Body of pancreas (tissue), 4 donors: Measurements from ENCODE around the gene FHOD3. TPM values are rescaled to one million over a fixed set of nuclear protein-coding genes. Genes with fewer than 3 reads are reported as not detected.

Experiments used
- ATAC-seq: fragments of 150-250 bp; one replicate; pipeline ENCODE4 v1.9.1; 2016
- DNase-seq, 4 donors: peaks; one replicate each; pipeline ENCODE4 v3.0.0-alpha.2; 2019
- H3K27ac ChIP-seq, 4 donors: fragments of 200-600 bp; sonication (generic); 1 replicate in 3 of 4; 2 replicates in 1 of 4; pipeline versions ENCODE4 v1.5.1 to v1.6.1; 2016 to 2019; ENCODE audit warnings: mild to moderate bottlenecking in 1 of 4, mixed read lengths in 1 of 4, moderate library complexity in 1 of 4
- H3K27me3 ChIP-seq, 2 donors: fragments of 200-600 bp; sonication (generic); one replicate each; pipeline ENCODE4 v1.6.0; 2016; ENCODE audit warnings: mild to moderate bottlenecking in 1 of 2
- H3K36me3 ChIP-seq, 2 donors: fragments of 200-600 bp; sonication (generic); replicated peaks in 1 of 2; 2 replicates each; pipeline ENCODE4 v1.5.1; 2016; ENCODE audit warnings: low read depth in 2 of 2; ENCODE audit not compliant: insufficient read depth in 1 of 2
- H3K4me1 ChIP-seq: fragments of 200-600 bp; sonication (generic); one replicate; pipeline ENCODE4 v1.6.0; 2016
- H3K4me3 ChIP-seq, 2 donors: fragments of 200-600 bp; sonication (generic); 1 replicate in 1 of 2; 2 replicates in 1 of 2; pipeline ENCODE4 v1.5.1; 2016 to 2019
- H3K9me3 ChIP-seq, 3 donors: fragments of 200-600 bp; sonication (generic); 1 replicate in 2 of 3; 2 replicates in 1 of 3; pipeline ENCODE4 v1.5.1; 2016
- POLR2A ChIP-seq, 3 donors: fragments of 450-650 bp; IDR thresholded peaks; one replicate each; pipeline ENCODE4 v1.6.1; 2016; ENCODE audit warnings: antibody characterized with exemption in 3 of 3, mild to moderate bottlenecking in 2 of 3
- WGBS, 2 donors: methylation state at CpG; one replicate each; pipeline ENCODE4 v1.1.5; 2017; 5-methylcytosine and 5-hydroxymethylcytosine counted together
- intact Hi-C: fragments of 100-400 bp; cut with DNase I; formaldehyde crosslinking; loops from one replicate; pipeline ENCODE4 v1.15.1; 2023
- total RNA-seq, 2 donors: library from RNA; depleted of rRNA; stranded (reverse); fragments of >200 nt; gene quantifications; one replicate each; pipeline ENCODE4 v1.1.0, GENCODE V29; 2016
- TF ChIP-seq, protein P1 (sequence below), 7 experiments: fragments of 450-650 bp in 4 of 7; fragments of 200-600 bp in 3 of 7; sonication (generic) in 3 of 7; IDR thresholded peaks; one replicate each; pipeline ENCODE4 v1.5.1; 2016 to 2019; ENCODE audit warnings: antibody characterized with exemption in 7 of 7

FHOD3 gene
- total RNA-seq, 2 donors from 2014 or later = 0.52 to 2.0 TPM

- no peak overlapping the region for H3K4me3 ChIP-seq
- no peaks in the 10 kb centered on the region for H3K4me1 ChIP-seq
- WGBS, 2 donors = 12 to 14% methylated on average over 10 of the region's 10 CpGs
- intact Hi-C loops = loop anchor here (10.0 kb wide), 1 partner anchor 477 kb away; no protein-coding TSS in a partner anchor
- no peaks in the 10 kb centered on the region for H3K36me3 ChIP-seq
- DNase-seq (peak; percentile 32 to 68 (median 56)), ATAC-seq (peak; percentile 55)
- H3K27ac ChIP-seq = no peak overlapping the region
- no peaks in the 10 kb centered on the region for H3K27me3 ChIP-seq
- TF ChIP-seq, protein P1, sequence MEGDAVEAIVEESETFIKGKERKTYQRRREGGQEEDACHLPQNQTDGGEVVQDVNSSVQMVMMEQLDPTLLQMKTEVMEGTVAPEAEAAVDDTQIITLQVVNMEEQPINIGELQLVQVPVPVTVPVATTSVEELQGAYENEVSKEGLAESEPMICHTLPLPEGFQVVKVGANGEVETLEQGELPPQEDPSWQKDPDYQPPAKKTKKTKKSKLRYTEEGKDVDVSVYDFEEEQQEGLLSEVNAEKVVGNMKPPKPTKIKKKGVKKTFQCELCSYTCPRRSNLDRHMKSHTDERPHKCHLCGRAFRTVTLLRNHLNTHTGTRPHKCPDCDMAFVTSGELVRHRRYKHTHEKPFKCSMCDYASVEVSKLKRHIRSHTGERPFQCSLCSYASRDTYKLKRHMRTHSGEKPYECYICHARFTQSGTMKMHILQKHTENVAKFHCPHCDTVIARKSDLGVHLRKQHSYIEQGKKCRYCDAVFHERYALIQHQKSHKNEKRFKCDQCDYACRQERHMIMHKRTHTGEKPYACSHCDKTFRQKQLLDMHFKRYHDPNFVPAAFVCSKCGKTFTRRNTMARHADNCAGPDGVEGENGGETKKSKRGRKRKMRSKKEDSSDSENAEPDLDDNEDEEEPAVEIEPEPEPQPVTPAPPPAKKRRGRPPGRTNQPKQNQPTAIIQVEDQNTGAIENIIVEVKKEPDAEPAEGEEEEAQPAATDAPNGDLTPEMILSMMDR (IDR thresholded peaks at IDR 0.05) = peak in 6 of 7 experiments; percentile 39 to 69 (median 56)
- TF ChIP-seq POLR2A (IDR thresholded peaks at IDR 0.05) = no peak
- no peaks in the 10 kb centered on the region for H3K9me3 ChIP-seq
Observed at GRCh38 chr18:36572135-36572856, 274.8 kb downstream of the FHOD3 start.

GRCh38 chr18:36576339-36576738, 278.8 kb downstream of the FHOD3 start:
- Histone ChIP-seq H3K4me3 (no peak overlapping the region), H3K4me1 (no peaks in the 10 kb centered on the region), H3K36me3 (no peaks in the 10 kb centered on the region), H3K9me3 (no peaks in the 10 kb centered on the region), H3K27me3 (no peaks in the 10 kb centered on the region), H3K27ac (no peak overlapping the region)
- ATAC-seq = no peak
- TF ChIP-seq POLR2A (IDR thresholded peaks at IDR 0.05) = no peak
- TF ChIP-seq, protein P1 (IDR thresholded peaks at IDR 0.05) = no peak
- intact Hi-C loops = loop anchor here (10.0 kb wide), 1 partner anchor 482 kb away; no protein-coding TSS in a partner anchor
- whole genome bisulfite sequencing, 2 donors = 85 to 93% methylated on average over 2 of the region's 2 CpGs
- DNase-seq = no peak

- WGBS, 2 donors = 54 to 58% methylated on average over 2 of the region's 2 CpGs
- no peak for ATAC-seq
- no peak for DNase-seq
Observed at GRCh38 chr18:36578871-36579710, 281.6 kb downstream of the FHOD3 start.

GRCh38 chr18:36580266-36580665, 282.8 kb downstream of the FHOD3 start:
- intact Hi-C loops = no loop called here
- no peaks in the 10 kb centered on the region for H3K4me1 ChIP-seq
- DNase-seq = no peak
- no peaks in the 10 kb centered on the region for H3K27me3 ChIP-seq
- WGBS, 2 donors = 69 to 85% methylated on average over 2 of the region's 2 CpGs
- no peaks in the 10 kb centered on the region for H3K9me3 ChIP-seq
- peak; percentile 24 for ATAC-seq
- TF ChIP-seq, protein P1 (IDR thresholded peaks at IDR 0.05) = no peak
- no peak for TF ChIP-seq POLR2A (IDR thresholded peaks at IDR 0.05)
- H3K27ac ChIP-seq = no peak overlapping the region
- no peak overlapping the region for H3K4me3 ChIP-seq
- H3K36me3 ChIP-seq = no peaks in the 10 kb centered on the region

More at GRCh38 chr18:36578871-36579710, 281.6 kb downstream of the FHOD3 start:
- Histone ChIP-seq H3K9me3 (no peaks in the 10 kb centered on the region), H3K27me3 (no peaks in the 10 kb centered on the region), H3K36me3 (no peaks in the 10 kb centered on the region), H3K4me3 (no peak overlapping the region), H3K4me1 (no peaks in the 10 kb centered on the region), H3K27ac (no peak overlapping the region)
- TF ChIP-seq POLR2A (IDR thresholded peaks at IDR 0.05) = no peak
- intact Hi-C loops = loop anchor here (10.0 kb wide), 1 partner anchor 484 kb away; no protein-coding TSS in a partner anchor
